Measurements from ENCODE around the gene ZNF697. TPM values are rescaled to one million over a fixed set of nuclear protein-coding genes. Genes with fewer than 3 reads are reported as not detected.
"Not testable (repeated sequence)": the region's sequence is repeated elsewhere in the genome, so short reads cannot be mapped to it uniquely, and the experiment has no call there.

The ZNF697 gene
- total RNA-seq, 1 donor from 2014 or later = 8.0 TPM

DNA sequence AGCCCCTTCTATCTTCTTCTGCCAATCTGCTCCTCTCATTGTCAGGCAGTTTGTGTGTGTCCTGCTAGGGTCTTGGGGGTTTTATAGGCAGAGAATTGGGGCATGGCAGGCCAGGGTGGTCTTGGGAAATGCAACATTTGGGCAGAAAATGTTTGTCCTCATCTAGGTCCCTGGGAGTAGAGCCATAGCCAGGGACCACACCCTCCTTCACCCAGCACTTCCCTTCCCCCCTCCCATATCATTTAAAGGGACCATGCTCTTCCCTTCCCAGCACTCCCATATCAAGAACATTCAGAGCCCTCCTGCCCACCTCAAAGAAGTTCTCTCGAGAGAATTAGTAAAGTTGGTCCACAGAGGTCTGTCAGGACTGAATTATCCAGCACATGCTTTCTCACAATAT lies 41.7 kb downstream of the ZNF697 start:
- TF ChIP-seq, protein P1, sequence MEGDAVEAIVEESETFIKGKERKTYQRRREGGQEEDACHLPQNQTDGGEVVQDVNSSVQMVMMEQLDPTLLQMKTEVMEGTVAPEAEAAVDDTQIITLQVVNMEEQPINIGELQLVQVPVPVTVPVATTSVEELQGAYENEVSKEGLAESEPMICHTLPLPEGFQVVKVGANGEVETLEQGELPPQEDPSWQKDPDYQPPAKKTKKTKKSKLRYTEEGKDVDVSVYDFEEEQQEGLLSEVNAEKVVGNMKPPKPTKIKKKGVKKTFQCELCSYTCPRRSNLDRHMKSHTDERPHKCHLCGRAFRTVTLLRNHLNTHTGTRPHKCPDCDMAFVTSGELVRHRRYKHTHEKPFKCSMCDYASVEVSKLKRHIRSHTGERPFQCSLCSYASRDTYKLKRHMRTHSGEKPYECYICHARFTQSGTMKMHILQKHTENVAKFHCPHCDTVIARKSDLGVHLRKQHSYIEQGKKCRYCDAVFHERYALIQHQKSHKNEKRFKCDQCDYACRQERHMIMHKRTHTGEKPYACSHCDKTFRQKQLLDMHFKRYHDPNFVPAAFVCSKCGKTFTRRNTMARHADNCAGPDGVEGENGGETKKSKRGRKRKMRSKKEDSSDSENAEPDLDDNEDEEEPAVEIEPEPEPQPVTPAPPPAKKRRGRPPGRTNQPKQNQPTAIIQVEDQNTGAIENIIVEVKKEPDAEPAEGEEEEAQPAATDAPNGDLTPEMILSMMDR (IDR thresholded peaks at IDR 0.05) = no peak
- no peak overlapping the region for H3K27ac Mint-ChIP-seq (ENCODE audit: unreplicated experiment)
- no peak overlapping the region for H3K4me3 Mint-ChIP-seq (ENCODE audit: unreplicated experiment)

DNA sequence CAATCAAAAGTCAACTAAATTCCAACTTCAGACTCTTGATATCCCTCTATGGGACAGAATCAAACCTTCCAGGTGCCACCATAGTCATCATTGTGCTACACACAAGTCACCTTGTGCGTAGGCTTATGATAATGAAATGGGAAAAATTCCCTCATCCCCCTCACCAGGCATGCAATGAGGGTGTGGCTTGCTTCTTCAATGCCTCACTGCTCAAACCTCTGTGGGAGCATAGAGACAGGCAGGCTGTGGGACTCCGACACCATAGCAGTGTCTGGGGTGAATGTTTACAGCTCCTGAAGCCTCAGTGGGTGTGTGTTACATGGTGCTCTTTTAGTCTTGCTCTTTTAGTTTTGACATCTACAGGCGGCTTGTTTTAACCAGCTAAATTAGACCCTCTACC lies 42.4 kb downstream of the ZNF697 start:
- peaks cover 19% of the 10 kb centered on the region for H3K4me1 Mint-ChIP-seq (ENCODE audit: unreplicated experiment)
- H3K27ac Mint-ChIP-seq (ENCODE audit: unreplicated experiment) = no peak overlapping the region
- H3K27me3 Mint-ChIP-seq (ENCODE audit: unreplicated experiment) = peaks cover 63% of the 10 kb centered on the region
- H3K36me3 Mint-ChIP-seq (ENCODE audit: unreplicated experiment) = peaks cover 1% of the 10 kb centered on the region
- H3K9me3 Mint-ChIP-seq (ENCODE audit: unreplicated experiment) = no peaks in the 10 kb centered on the region
- DNase-seq (ENCODE audit: extremely low spot score, unreplicated experiment) = no peak
- TF ChIP-seq, protein P1 (IDR thresholded peaks at IDR 0.05) = no peak
- no peak overlapping the region for H3K4me3 Mint-ChIP-seq (ENCODE audit: unreplicated experiment)

More for the DNA sequence above, 41.7 kb downstream of the ZNF697 start:
- peaks cover 1% of the 10 kb centered on the region for H3K36me3 Mint-ChIP-seq (ENCODE audit: unreplicated experiment)
- DNase-seq (ENCODE audit: extremely low spot score, unreplicated experiment) = no peak
- peaks cover 63% of the 10 kb centered on the region for H3K27me3 Mint-ChIP-seq (ENCODE audit: unreplicated experiment)
- H3K9me3 Mint-ChIP-seq (ENCODE audit: unreplicated experiment) = no peaks in the 10 kb centered on the region
- peaks cover 19% of the 10 kb centered on the region for H3K4me1 Mint-ChIP-seq (ENCODE audit: unreplicated experiment)

DNA sequence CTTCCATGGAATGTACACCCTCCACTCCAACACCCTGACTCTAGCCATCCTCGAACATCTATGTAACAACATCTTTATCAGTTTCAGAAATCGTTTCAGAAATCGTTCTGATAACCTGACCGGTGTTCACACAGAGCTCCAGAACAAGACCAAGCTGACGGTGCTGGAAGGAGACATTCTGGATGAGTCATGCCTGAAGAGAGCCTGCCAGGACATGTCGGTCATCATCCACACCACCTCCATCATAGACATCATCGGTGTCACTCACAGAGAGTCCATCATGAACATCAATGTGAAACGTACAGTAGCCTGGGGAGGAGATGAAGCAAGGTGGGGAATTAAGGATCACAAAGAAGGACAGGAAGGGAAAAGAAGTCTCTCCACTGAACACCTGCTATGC lies 43.0 kb downstream of the ZNF697 start:
- peaks cover 19% of the 10 kb centered on the region for H3K4me1 Mint-ChIP-seq (ENCODE audit: unreplicated experiment)
- H3K27me3 Mint-ChIP-seq (ENCODE audit: unreplicated experiment) = peaks cover 64% of the 10 kb centered on the region
- H3K4me3 Mint-ChIP-seq (ENCODE audit: unreplicated experiment); H3K27ac Mint-ChIP-seq (ENCODE audit: unreplicated experiment); DNase-seq (ENCODE audit: extremely low spot score, unreplicated experiment); H3K9me3 Mint-ChIP-seq (ENCODE audit: unreplicated experiment); H3K36me3 Mint-ChIP-seq (ENCODE audit: unreplicated experiment): not testable (repeated sequence)

DNA sequence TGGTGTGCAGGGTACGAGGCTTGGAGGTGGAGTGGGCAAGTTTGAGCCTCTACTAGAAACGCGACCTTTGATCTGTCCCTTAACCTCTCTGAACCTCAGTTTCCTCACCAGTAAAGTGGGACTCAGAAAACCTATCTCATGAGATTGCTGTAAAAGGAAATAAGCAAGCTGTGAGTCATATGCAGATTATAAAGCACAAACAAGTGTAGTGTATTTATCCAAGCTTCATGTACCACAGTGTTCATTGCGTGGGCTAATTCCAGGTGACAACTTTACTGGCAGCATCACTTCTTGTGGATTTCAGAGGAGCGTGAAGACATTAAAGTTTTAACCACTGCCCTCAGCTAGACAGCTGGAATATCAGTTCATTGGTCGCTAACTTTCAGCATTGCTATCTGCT lies 44.4 kb downstream of the ZNF697 start:
- no peak overlapping the region for H3K4me3 Mint-ChIP-seq (ENCODE audit: unreplicated experiment)
- peaks cover 19% of the 10 kb centered on the region for H3K4me1 Mint-ChIP-seq (ENCODE audit: unreplicated experiment)
- H3K9me3 Mint-ChIP-seq (ENCODE audit: unreplicated experiment) = no peaks in the 10 kb centered on the region
- H3K36me3 Mint-ChIP-seq (ENCODE audit: unreplicated experiment) = peaks cover 1% of the 10 kb centered on the region
- no peak for DNase-seq (ENCODE audit: extremely low spot score, unreplicated experiment)
- H3K27ac Mint-ChIP-seq (ENCODE audit: unreplicated experiment) = no peak overlapping the region
- TF ChIP-seq, protein P1 (IDR thresholded peaks at IDR 0.05) = no peak
- peaks cover 69% of the 10 kb centered on the region for H3K27me3 Mint-ChIP-seq (ENCODE audit: unreplicated experiment)

DNA sequence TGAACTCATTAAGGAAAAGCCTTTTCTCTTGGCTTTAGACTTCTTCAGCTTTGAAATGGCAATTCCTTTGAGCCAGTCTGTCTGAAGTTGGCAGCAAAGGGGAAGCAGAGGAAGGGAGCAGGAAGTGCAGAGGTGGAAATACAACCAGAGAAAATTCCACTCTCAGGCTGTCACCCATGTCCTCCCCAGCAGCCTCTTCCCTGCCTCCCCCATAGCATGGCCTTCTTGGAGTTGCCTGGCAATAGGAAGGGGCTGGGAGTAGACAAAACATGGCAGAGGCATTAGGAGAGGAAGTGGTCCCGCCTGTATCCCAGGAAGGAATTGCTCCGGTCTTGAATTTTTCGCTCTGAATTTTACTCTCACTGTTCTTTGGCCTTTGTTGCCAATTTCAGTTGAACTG lies 44.8 kb downstream of the ZNF697 start:
- not testable (repeated sequence) for DNase-seq (ENCODE audit: extremely low spot score, unreplicated experiment); H3K27ac Mint-ChIP-seq (ENCODE audit: unreplicated experiment); H3K4me3 Mint-ChIP-seq (ENCODE audit: unreplicated experiment); H3K36me3 Mint-ChIP-seq (ENCODE audit: unreplicated experiment); H3K9me3 Mint-ChIP-seq (ENCODE audit: unreplicated experiment)
- peaks cover 19% of the 10 kb centered on the region for H3K4me1 Mint-ChIP-seq (ENCODE audit: unreplicated experiment)
- peaks cover 69% of the 10 kb centered on the region for H3K27me3 Mint-ChIP-seq (ENCODE audit: unreplicated experiment)

DNA sequence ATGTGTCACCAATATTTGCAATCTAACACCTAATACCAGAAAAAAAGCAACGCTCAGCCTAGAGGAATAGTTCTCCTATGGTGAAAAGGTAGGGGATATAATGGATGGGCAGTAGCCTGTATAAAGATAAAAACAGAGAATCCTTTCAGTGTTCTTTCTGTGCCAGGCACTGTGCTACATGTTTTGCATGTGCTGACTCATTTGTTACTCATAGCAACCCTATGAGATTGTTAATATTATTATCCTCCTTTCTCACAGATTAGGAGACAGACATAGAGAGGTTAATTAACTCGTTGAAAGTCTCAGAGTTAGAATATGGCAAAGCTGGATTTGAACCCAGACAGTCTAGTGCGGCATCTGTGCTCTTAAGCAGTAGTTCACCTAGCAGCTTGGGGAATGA lies 45.3 kb downstream of the ZNF697 start:
- H3K9me3 Mint-ChIP-seq (ENCODE audit: unreplicated experiment); DNase-seq (ENCODE audit: extremely low spot score, unreplicated experiment); H3K27ac Mint-ChIP-seq (ENCODE audit: unreplicated experiment); H3K4me3 Mint-ChIP-seq (ENCODE audit: unreplicated experiment); H3K36me3 Mint-ChIP-seq (ENCODE audit: unreplicated experiment): not testable (repeated sequence)
- Mint-ChIP-seq H3K27me3 (ENCODE audit: unreplicated experiment) (peaks cover 68% of the 10 kb centered on the region), H3K4me1 (ENCODE audit: unreplicated experiment) (peaks cover 19% of the 10 kb centered on the region)

DNA sequence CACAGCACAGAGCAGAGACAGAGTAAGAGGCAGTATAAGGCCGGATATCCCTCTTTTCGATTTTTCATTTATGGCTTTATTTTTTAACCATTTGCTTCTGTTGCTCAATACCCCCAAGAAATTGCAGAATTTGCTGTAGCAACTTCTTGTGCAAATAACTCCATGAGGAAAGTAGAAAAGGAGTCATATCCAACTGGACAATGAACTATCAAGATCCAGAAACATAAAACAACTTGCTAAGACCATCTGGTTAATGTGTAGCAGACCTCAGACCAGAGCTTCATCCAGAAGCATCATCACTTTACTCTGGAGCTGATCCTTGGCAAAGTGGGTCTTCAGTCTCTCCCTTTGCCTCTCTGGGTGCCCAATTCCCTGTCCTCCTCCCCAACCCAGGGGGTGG lies 45.9 kb downstream of the ZNF697 start:
- H3K36me3 Mint-ChIP-seq (ENCODE audit: unreplicated experiment) = peaks cover 1% of the 10 kb centered on the region
- H3K27ac Mint-ChIP-seq (ENCODE audit: unreplicated experiment) = no peak overlapping the region
- H3K4me1 Mint-ChIP-seq (ENCODE audit: unreplicated experiment) = peaks cover 17% of the 10 kb centered on the region
- H3K4me3 Mint-ChIP-seq (ENCODE audit: unreplicated experiment) = no peak overlapping the region
- peaks cover 68% of the 10 kb centered on the region for H3K27me3 Mint-ChIP-seq (ENCODE audit: unreplicated experiment)
- TF ChIP-seq, protein P1 (IDR thresholded peaks at IDR 0.05) = no peak
- H3K9me3 Mint-ChIP-seq (ENCODE audit: unreplicated experiment) = no peaks in the 10 kb centered on the region
- DNase-seq (ENCODE audit: extremely low spot score, unreplicated experiment) = no peak
